ENCODE results near the gene ANXA10.

- TF ChIP-seq, protein P1, sequence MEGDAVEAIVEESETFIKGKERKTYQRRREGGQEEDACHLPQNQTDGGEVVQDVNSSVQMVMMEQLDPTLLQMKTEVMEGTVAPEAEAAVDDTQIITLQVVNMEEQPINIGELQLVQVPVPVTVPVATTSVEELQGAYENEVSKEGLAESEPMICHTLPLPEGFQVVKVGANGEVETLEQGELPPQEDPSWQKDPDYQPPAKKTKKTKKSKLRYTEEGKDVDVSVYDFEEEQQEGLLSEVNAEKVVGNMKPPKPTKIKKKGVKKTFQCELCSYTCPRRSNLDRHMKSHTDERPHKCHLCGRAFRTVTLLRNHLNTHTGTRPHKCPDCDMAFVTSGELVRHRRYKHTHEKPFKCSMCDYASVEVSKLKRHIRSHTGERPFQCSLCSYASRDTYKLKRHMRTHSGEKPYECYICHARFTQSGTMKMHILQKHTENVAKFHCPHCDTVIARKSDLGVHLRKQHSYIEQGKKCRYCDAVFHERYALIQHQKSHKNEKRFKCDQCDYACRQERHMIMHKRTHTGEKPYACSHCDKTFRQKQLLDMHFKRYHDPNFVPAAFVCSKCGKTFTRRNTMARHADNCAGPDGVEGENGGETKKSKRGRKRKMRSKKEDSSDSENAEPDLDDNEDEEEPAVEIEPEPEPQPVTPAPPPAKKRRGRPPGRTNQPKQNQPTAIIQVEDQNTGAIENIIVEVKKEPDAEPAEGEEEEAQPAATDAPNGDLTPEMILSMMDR (IDR thresholded peaks at IDR 0.05), result no peak
- no peak for TF ChIP-seq POLR2AphosphoS5 (IDR thresholded peaks at IDR 0.05)
These were observed 37.5 kb downstream of the ANXA10 start for GRCh38 chr4:168129802-168130201.
